NCI-H128 (cell line): ENCODE measurements around the gene MDFIC.

Experiments used
- DNase-seq: peaks from one replicate; lab custom pipeline; 2025; ENCODE audit not compliant: unreplicated experiment; lab: John Stamatoyannopoulos, UW

Gene MDFIC

DNA sequence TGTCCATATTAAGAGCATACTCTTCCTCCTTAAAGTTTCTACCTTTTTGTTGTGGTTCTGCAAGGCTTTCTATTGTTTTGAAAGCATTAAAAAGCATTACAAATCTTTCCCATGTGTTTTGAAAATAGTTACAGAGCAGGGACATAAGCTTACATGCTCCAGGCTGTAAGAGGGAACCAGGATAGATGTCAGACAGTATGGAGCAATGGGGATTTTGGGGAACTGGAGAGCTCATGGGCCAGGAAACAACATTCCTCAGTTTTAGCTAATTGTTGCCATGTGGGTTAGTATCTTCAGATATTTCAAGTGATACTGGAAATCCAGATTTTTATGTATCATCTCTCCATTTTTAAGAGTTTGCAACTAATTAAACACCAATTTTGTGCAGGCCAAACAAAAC, 3.5 kb downstream of the MDFIC start:
- DNase-seq, result no peak

GRCh38 chr7:114928060-114928459, 6.2 kb downstream of the MDFIC start:
- DNase-seq, result no peak

DNA sequence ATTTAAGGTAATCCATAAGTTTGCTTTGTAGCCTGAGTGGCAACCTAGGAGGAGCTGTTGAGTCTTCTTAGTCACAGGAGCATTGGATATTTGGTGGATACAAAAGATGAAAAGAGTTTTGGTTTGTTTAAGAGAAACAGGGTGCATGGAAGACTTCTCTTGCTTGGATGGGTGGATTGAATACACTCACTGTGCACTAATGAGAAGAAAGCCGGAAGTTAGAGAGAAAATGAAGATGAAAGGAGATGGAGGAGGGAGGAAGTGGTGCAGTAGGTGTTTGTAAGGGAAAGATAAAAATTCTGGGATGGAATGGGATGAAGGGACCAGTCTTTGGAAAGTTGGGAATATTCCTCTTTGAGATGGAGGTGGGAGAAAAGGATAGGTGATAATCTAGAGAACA, 7.7 kb downstream of the MDFIC start:
- DNase-seq, result no peak

GRCh38 chr7:114930107-114930661, 8.3 kb downstream of the MDFIC start:
- no peak for DNase-seq

DNA sequence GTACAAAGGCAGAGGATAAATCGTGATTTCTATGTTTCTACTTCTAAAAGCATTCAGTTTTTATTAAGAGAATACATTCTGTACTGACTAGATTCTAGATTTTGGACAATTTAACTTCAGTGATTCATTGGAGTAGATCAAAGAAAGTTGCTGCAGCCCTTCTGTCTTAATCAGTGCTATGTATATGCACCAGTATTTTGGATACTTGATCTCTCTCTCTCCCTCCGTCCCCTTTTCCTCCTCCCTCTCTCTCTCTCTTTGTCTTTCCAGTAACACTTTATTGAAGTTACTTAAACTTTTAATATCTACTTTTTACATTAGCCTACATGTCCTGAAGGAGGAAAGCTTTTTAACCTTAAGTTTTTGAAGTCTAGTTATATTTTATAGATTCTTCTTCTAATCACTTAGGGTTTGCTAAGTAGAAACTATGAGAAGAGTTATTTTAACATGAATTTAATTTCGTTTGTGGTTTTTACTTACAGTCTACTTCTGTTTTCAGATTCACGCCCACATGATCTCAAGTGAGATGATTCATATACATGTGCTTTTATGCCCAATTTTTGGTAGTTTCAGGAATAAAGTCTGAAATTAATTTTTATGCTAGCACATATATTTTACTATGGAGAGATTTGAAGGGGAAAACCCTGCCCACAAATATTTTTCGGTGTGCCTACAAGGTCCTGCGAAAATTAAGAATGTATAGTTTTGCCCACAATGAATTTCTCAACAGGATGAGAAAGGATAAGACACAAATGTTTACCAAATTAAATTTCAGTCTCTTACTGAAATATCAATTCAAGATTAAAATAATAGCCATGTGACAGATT, 9.1 kb downstream of the MDFIC start:
- DNase-seq, result no peak

- no peak for DNase-seq
Measured at GRCh38 chr7:114931656-114932011, 9.7 kb downstream of the MDFIC start.

DNA sequence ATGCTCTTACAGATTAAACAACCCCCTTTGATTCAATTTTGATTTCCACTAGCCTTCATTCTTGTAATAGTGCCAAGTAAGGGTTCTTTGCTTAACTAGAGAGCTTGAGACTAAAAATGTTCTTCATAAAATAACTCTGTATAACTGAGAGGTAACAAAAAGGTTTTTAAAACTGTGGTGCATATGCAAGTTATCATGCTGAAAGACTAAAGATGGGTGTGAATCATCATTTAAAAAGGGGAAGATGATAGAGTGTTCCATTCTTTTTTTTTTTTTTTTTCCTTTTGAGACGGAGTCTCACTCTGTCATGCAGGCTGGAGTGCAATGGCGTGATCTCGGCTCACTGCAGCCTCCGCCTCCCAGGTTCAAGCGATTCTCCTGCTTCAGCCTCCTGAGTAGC, 11.1 kb downstream of the MDFIC start:
- no peak for DNase-seq

- DNase-seq, result no peak
Measured at GRCh38 chr7:114933658-114934057, 11.8 kb downstream of the MDFIC start.

- no peak for DNase-seq
Measured at GRCh38 chr7:114934086-114934485, 12.2 kb downstream of the MDFIC start.

DNA sequence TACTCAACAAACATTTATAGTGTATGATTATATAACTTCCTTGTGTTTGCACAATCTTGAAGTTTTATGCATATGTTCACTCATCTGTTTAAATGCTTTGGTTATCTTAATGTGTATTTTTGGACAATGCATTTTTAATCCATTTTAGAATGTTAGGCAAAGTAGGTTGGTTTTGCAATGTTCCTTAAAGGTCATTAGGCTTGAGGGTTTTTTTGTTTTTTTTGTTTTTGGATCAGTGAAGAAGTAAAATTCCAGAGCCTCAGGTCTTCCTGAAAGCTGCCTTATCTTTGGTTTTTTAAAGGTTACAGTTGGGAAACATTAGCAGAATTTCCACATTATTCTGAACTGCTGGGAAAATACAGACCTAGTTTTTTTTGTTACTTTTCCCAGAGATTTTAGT, 12.8 kb downstream of the MDFIC start:
- no peak for DNase-seq

- no peak for DNase-seq
Measured at GRCh38 chr7:114936471-114936870, 14.6 kb downstream of the MDFIC start.

DNA sequence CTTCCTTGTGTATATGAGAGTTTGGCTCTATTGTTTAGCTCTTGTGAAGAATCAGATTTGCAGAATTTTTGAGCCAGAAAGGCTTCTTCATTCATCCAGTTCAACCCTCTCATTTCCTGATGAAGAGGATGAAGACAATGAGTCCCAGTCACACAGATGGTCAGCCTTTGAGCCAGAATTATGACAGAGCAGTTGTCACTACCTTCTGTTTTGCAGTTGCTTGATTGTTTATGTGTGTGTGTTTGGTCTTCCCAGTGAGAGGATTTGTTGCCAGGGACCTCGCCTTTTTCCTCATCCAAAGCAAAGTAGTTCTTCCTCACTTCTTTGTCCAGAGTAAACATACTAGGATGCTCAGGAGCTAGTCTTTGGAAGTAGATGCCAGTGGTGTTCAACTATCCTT, 15.6 kb downstream of the MDFIC start:
- DNase-seq, result no peak

- no peak for DNase-seq
Measured at GRCh38 chr7:114938785-114939184, 16.9 kb downstream of the MDFIC start.

DNA sequence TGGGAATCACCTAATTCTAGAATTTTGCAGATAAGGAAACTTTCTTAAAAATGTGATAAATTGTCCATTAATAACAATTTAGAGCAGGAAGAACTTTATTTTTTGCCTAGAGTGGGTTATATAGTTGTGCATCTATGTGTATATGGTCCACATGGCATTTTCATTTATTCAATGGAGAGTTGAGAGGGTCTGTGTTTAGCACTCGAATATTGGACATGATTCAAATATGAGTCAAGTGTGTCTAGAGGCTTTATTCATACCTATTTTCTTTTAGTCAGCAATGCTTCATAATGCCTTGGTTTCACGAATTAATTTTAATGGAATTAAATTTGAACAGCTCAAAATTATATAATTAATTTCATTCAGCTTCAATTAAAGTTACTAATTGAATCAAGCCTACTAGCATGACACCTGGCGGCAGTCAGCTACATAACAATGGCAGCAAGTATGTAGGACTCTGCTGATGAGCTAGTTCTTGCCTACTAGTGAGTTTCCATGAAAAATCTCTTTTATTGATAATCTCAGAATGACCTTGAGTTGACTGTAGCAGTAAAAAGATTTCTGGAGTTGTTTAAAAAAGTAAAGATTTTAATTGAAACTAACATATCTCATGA, 17.7 kb downstream of the MDFIC start:
- DNase-seq, result no peak

DNA sequence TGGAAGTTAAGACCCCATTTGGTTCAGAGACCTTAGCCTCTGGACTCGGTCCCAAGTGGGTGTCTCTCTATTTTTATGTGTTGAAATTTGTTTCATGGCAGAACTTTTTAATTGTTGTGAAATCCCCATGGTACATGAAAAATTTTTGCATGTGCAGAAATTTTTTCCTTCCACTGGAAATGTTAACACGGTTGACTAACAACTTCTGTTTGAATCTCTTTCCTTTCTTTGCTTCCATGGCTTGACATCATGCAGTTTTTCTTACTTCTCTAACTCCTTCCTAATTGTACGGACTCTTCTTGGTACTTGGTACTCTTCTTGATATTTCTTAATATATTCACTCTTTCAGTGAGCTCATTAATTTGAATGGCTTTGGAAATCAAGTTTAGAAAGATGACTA, 18.3 kb downstream of the MDFIC start:
- DNase-seq, result no peak

- DNase-seq, result no peak
Measured at GRCh38 chr7:114941692-114942091, 19.8 kb downstream of the MDFIC start.

DNA sequence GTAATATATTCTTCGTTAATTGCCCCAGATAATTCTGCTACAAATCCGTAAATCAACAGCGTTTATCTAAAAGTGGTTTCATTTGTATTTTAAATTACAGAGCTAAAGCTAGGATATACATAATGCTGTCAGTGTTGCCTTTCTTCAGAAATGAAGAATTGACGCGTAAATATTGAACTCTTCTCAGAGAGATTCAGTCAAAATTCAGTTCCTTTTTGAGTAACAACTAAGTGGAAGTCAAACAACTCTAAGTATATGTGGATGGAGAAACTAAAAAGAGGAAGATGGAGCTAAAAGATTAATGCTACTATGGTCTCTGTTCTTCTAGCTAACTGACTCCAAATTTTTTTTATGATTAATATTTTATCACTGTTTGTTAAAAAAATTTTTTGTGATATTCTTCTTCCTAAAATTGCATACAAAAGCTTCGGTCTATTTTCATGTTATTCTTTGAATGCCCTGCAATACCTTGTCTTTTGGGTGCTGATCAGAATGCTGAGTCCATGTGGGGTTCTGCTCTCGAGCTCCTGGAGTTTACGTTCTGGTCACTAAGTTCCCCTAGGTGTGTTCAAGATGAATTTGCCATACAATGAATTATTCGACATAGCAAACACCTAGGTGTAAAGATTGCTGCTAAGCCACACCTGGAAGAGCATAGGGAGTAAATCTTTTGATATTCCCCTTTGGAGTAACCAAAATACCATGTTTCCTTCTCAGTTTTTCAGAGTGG, 20.7 kb downstream of the MDFIC start:
- no peak for DNase-seq

DNA sequence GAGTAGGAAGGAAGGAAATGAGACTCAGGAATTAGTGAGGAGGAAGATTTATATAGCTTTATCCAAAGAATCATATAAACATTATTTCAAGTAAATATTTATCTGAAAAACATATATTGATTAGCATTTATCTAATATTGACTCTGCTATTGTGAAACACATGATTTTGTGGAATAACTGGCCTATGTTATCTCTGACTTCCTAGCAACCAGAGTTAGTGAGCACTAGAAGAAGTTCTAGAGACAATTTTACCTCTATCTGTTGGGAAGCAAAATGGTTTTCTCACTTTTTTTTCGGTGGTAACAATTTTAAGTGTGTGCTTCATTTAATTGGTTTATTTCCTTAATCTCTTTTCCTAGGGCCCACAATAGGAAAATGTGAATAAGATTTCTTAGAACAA, 21.6 kb downstream of the MDFIC start:
- DNase-seq, result no peak

DNA sequence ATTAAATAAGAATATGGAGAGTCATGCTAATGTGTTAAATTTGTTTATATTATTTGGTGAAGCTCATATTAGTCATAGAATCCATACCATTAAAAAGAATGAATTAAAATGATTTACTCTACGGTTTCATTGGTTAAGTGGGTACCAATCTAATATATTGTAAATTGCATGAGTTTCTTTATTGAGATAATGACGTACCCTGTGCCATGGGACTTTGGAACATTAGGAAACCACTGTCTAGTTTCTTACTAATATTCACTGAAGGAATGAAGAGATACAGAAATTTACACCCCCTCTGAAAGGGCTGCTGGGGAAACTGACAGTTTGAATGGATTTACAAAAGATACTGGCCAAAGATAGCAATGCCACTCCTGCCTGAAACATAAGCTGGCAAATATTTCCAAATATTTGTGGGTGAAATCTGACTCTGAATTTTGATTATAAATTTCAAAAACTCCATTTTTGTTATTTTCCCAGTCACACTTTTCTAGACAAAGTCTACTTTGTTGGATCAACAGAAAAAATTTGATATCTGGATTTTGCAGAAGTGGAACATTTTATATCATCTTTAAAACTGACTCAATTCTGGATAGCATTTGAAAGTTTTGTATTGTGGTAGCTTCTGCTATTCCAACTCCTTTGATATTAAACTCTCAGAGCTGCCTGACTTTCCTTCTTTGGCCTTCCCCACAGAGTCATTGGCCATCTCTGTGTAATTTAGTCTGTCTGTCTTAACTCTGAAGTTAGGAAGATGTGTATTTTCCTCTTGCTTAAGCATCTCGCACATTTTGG, 22.3 kb downstream of the MDFIC start:
- no peak for DNase-seq

DNA sequence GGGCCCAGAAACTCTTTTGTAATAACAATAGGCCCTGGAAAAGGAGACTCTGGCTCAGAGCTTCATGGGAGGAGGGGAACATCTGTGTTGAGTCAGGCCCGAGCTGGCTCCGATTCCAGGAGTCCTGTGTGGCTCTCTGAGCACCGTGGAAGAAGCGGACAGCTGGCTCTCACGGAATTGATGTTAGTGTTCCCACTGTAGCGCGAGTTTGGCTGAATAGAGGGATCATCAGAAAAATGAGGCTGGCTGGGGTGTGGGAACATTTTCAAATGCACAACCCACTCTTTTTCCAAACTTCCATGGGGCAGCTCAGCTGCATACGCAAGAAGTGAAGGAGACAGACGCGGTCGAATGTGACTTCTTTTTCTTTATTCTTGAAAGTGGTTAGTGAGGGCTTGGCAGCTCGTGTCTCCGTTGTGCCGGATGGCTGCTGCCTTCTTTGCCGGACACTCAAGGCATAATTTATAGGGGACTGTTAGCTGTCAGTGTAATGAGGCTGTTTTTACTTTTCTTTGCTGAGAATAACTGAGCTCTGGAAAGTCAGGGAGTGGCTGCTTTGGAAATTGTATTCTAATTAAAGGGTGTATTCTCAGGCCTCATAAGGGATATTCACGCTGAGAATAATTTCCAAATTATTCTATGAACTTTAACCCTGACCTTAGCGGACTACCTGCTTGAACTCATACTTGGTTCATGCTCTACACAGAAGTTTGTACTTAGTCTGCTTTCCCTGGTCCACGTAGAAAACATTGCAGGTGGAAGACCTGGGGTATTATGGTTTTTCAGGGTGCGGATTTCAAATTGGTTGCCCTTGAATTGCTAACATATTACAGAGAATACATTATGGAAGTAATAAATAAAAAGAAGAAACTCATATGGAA, 23.1 kb downstream of the MDFIC start:
- no peak for DNase-seq
